ENCODE data around the gene ABCB11.

The ABCB11 gene

DNA sequence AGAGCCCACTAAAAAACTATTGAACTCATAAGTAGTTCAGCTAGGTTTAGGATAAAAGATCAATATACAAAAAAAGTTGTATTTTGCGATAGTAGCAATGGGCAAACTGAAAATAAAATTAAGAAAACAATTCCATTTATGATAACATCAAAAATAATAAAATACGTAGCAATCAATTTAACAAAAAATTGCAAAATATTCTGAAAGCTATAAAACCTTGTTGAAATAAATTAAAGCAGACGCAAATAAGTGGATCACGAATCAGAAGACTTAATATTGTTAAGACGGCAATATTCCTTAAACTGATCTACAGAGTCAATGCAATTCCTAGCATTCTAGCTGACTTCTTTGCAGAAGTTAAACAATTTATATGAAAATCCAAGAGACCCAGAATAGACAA is 24.5 kb downstream of the ABCB11 start:
- H3K27me3 ChIP-seq (ENCODE audit: control insufficient read depth, insufficient read depth, low read length), result no peaks in the 10 kb centered on the region
- no peak overlapping the region for H3K9ac ChIP-seq (ENCODE audit: low read length)
- H3K27ac ChIP-seq (ENCODE audit: low read depth, low read length), result no peak overlapping the region

DNA sequence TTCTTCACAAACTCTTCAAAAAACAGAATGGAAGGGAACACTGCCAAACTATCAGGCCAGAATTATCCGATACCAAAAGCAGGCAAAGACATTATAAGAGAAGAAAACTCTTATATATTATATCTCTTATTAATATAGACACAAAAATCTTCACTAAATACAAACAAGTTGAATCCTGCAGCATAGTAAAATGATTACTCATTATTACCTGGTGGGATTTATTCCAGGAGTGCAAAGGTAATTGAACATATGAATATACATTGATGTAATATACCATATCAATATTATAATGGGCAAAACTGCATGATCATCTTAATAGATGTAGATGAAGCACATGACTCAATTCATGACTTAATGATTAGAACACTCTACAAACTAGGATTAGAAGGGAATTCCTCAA is 25.1 kb downstream of the ABCB11 start:
- Histone ChIP-seq H3K36me3 (ENCODE audit: control insufficient read depth, insufficient read depth, low read length) (no peaks in the 10 kb centered on the region), H3K9ac (ENCODE audit: low read length) (no peak overlapping the region), H3K4me1 (ENCODE audit: control insufficient read depth, insufficient read depth, low read length) (peaks cover 9% of the 10 kb centered on the region), H3K9me3 (ENCODE audit: control insufficient read depth, insufficient read depth, low read depth, low read length) (0 out of 2 replicates have a peak, but pooled peaks cover 2% of the 10 kb centered on the region), H3K27me3 (ENCODE audit: control insufficient read depth, insufficient read depth, low read length) (no peaks in the 10 kb centered on the region), H3K27ac (ENCODE audit: low read depth, low read length) (no peak overlapping the region), H3K4me3 (ENCODE audit: low read depth, low read length) (no peak overlapping the region)

More for the DNA sequence above, 24.5 kb downstream of the ABCB11 start:
- H3K4me3 ChIP-seq (ENCODE audit: low read depth, low read length), result no peak overlapping the region
- H3K9me3 ChIP-seq (ENCODE audit: control insufficient read depth, insufficient read depth, low read depth, low read length), result 0 out of 2 replicates have a peak, but pooled peaks cover 2% of the 10 kb centered on the region
- peaks cover 9% of the 10 kb centered on the region for H3K4me1 ChIP-seq (ENCODE audit: control insufficient read depth, insufficient read depth, low read length)
- no peaks in the 10 kb centered on the region for H3K36me3 ChIP-seq (ENCODE audit: control insufficient read depth, insufficient read depth, low read length)

DNA sequence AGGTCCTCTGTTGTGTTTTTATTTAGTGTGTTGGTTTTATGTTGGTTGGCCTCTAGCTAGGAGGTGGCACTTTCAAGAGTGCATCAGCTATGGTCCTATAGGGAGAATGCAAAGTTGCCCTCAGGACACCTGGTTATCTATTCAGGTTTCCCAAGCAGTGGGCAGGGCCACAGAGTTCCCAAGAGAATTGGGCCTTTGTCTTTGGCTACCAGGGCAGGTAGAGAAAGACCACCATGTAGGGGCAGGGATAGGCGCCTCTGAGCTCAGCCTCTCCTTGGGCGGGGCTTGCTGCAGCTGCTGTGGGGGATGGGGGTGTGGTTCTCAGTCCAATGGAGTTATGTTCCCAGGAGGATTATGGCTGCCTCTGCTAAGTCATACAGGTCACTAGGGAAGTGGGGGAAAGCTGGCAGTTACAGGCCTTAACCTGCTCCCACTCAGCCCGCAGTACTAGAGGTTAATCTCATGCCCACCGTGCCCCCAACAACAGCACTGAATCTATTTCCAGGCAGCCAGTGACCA is 26.0 kb downstream of the ABCB11 start:
- no peaks in the 10 kb centered on the region for H3K36me3 ChIP-seq (ENCODE audit: control insufficient read depth, insufficient read depth, low read length)
- no peaks in the 10 kb centered on the region for H3K27me3 ChIP-seq (ENCODE audit: control insufficient read depth, insufficient read depth, low read length)
- 0 out of 2 replicates have a peak, but pooled peaks cover 2% of the 10 kb centered on the region for H3K9me3 ChIP-seq (ENCODE audit: control insufficient read depth, insufficient read depth, low read depth, low read length)
- no peak overlapping the region for H3K9ac ChIP-seq (ENCODE audit: low read length)
- H3K27ac ChIP-seq (ENCODE audit: low read depth, low read length), result no peak overlapping the region
- no peak overlapping the region for H3K4me3 ChIP-seq (ENCODE audit: low read depth, low read length)
- H3K4me1 ChIP-seq (ENCODE audit: control insufficient read depth, insufficient read depth, low read length), result peaks cover 9% of the 10 kb centered on the region; the same call in 1 of the 2 replicates

DNA sequence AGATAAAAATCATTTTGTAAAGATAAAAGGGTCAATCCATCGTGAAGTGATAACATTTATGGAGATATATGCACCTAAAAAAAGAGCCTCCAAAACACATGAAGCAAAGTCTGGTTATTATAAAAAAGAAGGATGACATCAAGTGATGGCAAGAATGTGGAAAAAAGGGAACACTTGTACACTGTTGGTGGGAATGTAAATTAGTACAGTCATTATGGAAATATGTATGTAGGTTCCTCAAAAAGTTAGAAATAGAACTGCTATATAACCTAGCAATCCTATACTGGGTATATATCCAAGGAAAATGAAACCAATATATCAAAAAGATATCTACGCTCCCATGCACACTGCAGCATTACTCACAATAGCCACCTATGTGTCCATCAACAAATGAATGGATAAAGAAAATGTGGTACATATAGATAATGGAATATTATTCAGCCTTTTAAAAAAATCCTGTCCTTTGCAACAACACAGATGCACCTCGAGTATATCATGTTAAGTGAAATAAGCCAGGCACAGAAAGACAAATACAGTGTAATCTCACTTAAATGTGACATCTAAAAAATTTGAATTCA is 28.9 kb downstream of the ABCB11 start:
- Histone ChIP-seq H3K9me3 (ENCODE audit: control insufficient read depth, insufficient read depth, low read depth, low read length) (0 out of 2 replicates have a peak, but pooled peaks cover 2% of the 10 kb centered on the region), H3K36me3 (ENCODE audit: control insufficient read depth, insufficient read depth, low read length) (no peaks in the 10 kb centered on the region), H3K27ac (ENCODE audit: low read depth, low read length) (no peak overlapping the region), H3K4me3 (ENCODE audit: low read depth, low read length) (no peak overlapping the region), H3K9ac (ENCODE audit: low read length) (no peak overlapping the region), H3K4me1 (ENCODE audit: control insufficient read depth, insufficient read depth, low read length) (peaks cover 9% of the 10 kb centered on the region; the same call in 1 of the 2 replicates), H3K27me3 (ENCODE audit: control insufficient read depth, insufficient read depth, low read length) (no peaks in the 10 kb centered on the region)

DNA sequence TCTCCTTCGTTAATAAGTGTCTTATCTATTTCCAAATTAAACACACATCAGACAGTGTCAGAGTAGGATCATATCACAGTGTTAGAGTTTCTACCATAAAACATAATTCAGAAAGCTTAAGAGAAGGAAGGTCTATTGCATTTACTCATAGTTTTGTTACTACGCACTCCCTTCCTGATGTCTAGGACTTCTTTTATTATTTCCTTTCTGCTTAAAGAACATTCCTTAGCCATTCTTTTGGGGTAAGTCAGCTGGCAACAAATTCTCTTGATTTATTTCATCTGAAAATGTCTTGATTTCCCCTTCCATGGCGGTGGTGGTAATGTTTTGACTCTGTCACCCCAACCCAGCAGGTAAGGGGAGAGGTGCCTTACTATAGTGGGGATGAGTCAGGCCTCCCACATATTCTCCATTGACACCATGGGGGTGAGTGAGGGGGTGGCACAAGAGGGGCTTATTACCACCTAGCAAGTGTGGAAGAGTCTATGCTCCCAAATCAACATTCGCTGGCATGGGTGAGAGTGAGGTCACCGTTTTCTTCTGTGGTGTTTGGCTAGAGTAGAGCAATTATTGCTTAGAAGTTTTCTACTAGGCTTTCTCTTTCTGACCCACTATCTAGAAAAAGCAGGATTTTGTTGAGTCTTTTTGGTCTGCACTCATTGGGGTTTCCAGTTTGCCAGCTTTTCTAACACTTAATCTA is 29.9 kb downstream of the ABCB11 start:
- Histone ChIP-seq H3K4me3 (ENCODE audit: low read depth, low read length) (no peak overlapping the region), H3K27ac (ENCODE audit: low read depth, low read length) (no peak overlapping the region), H3K36me3 (ENCODE audit: control insufficient read depth, insufficient read depth, low read length) (no peaks in the 10 kb centered on the region), H3K4me1 (ENCODE audit: control insufficient read depth, insufficient read depth, low read length) (peaks cover 9% of the 10 kb centered on the region), H3K27me3 (ENCODE audit: control insufficient read depth, insufficient read depth, low read length) (no peaks in the 10 kb centered on the region), H3K9ac (ENCODE audit: low read length) (no peak overlapping the region), H3K9me3 (ENCODE audit: control insufficient read depth, insufficient read depth, low read depth, low read length) (0 out of 2 replicates have a peak, but pooled peaks cover 2% of the 10 kb centered on the region)

DNA sequence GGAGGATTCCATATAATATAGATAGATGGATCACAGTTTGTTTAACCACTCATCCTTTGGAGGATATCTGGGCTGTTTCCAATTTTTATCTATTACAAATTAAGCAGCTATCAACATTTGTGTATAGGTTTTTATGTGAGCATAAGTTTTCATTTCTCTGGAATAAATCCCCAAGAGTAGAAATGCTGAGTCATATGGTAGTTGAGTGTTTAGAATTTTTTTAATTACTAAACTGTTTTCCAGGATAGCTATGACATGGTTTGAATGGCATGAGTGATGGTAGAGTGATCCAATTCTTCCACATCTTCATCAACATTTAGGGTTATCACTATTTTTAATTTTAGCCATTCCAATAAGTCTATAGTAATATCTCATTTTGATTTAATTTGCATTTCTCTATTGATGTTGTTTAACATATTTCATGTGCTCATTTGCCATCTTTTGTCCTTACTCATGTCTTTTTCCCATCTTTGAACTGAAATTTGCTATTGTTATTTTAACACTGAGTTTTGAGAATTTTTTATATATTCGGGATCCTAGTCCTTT is 31.4 kb downstream of the ABCB11 start:
- H3K4me1 ChIP-seq (ENCODE audit: control insufficient read depth, insufficient read depth, low read length), result peaks cover 2% of the 10 kb centered on the region
- H3K9me3 ChIP-seq (ENCODE audit: control insufficient read depth, insufficient read depth, low read depth, low read length), result 0 out of 2 replicates have a peak, but pooled peaks cover 2% of the 10 kb centered on the region
- H3K36me3 ChIP-seq (ENCODE audit: control insufficient read depth, insufficient read depth, low read length), result no peaks in the 10 kb centered on the region
- H3K27ac ChIP-seq (ENCODE audit: low read depth, low read length), result no peak overlapping the region
- no peaks in the 10 kb centered on the region for H3K27me3 ChIP-seq (ENCODE audit: control insufficient read depth, insufficient read depth, low read length)
- no peak overlapping the region for H3K9ac ChIP-seq (ENCODE audit: low read length)
- no peak overlapping the region for H3K4me3 ChIP-seq (ENCODE audit: low read depth, low read length)

DNA sequence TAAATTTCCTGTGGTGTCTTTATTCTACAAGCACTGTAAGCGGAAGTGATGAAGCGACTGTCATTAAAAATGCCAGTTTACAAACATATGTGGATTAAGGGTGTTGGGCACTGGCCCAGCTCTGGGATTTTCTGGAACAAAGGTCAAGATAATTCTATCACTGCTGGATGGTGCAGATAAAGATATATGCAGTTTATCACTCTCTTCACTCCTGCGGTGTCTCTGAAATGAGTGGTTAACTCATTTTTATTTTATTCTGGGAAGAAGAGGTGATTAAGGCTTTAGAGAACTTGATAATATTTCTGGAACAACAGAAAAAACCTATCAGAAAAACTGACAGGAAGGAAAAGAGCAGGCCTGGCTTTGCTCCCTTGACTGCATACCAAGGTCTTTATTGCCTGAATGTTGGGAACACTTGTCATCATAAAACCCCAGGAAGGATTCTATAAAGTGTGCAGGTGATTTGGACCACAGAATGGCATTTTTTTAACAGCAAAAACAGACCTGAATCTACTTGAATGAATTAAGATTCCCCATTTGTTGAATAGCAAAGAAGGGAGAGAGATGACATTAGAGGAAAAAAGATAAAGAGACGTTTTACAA is 32.4 kb downstream of the ABCB11 start:
- no peak overlapping the region for H3K27ac ChIP-seq (ENCODE audit: low read depth, low read length)
- no peak overlapping the region for H3K9ac ChIP-seq (ENCODE audit: low read length)
- no peaks in the 10 kb centered on the region for H3K27me3 ChIP-seq (ENCODE audit: control insufficient read depth, insufficient read depth, low read length)
- H3K36me3 ChIP-seq (ENCODE audit: control insufficient read depth, insufficient read depth, low read length), result no peaks in the 10 kb centered on the region
- H3K4me1 ChIP-seq (ENCODE audit: control insufficient read depth, insufficient read depth, low read length), result no peaks in the 10 kb centered on the region; the same call in 1 of the 2 replicates
- H3K9me3 ChIP-seq (ENCODE audit: control insufficient read depth, insufficient read depth, low read depth, low read length), result 0 out of 2 replicates have a peak, but pooled peaks cover 2% of the 10 kb centered on the region
- no peak overlapping the region for H3K4me3 ChIP-seq (ENCODE audit: low read depth, low read length)

DNA sequence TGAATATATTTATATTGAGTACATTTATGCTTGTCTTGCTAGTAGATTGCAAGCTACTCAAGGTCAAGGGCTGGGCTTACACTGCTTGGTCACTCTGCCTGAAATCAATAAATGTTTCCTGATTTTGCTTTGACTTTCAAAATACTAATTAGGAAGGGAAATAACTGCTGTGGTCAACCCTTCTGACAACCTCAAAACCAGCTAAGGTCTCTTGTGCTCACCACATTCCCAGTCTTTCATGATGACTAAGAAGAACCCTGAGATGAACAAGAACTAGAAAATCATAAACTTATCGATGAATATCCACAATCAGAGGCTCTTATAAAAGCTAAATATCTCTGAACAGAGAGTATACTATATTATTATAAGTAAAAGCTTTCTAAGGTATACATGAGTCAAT is 33.3 kb downstream of the ABCB11 start:
- H3K4me3 ChIP-seq (ENCODE audit: low read depth, low read length), result no peak overlapping the region
- H3K9me3 ChIP-seq (ENCODE audit: control insufficient read depth, insufficient read depth, low read depth, low read length), result 0 out of 2 replicates have a peak, but pooled peaks cover 2% of the 10 kb centered on the region
- no peaks in the 10 kb centered on the region; the same call in 1 of the 2 replicates for H3K4me1 ChIP-seq (ENCODE audit: control insufficient read depth, insufficient read depth, low read length)
- H3K9ac ChIP-seq (ENCODE audit: low read length), result no peak overlapping the region
- no peaks in the 10 kb centered on the region for H3K27me3 ChIP-seq (ENCODE audit: control insufficient read depth, insufficient read depth, low read length)
- no peak overlapping the region for H3K27ac ChIP-seq (ENCODE audit: low read depth, low read length)
- no peaks in the 10 kb centered on the region for H3K36me3 ChIP-seq (ENCODE audit: control insufficient read depth, insufficient read depth, low read length)

DNA sequence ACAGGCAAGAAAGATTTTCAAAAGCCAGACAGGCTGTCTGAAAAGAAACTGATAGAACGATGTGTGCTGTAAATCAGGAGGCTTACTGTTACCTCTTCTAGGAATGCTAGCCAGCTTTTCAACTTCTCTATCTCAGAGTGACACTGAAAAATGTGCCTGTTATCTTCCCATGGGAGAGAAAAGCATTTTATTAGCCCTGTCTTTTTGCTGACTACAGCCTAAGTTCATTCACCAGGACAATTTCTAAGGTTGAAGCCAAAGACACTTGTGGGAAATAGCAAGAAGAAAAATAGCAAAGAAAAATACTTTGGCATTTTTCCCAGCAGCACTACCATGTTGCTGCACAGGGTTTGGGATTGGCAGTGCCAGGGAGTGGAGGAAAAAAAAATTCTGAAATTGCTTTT is 34.0 kb downstream of the ABCB11 start:
- no peak overlapping the region for H3K9ac ChIP-seq (ENCODE audit: low read length)
- H3K9me3 ChIP-seq (ENCODE audit: control insufficient read depth, insufficient read depth, low read depth, low read length), result no peaks in the 10 kb centered on the region
- no peaks in the 10 kb centered on the region for H3K36me3 ChIP-seq (ENCODE audit: control insufficient read depth, insufficient read depth, low read length)
- H3K27me3 ChIP-seq (ENCODE audit: control insufficient read depth, insufficient read depth, low read length), result no peaks in the 10 kb centered on the region
- H3K4me1 ChIP-seq (ENCODE audit: control insufficient read depth, insufficient read depth, low read length), result no peaks in the 10 kb centered on the region; the same call in 1 of the 2 replicates
- H3K27ac ChIP-seq (ENCODE audit: low read depth, low read length), result no peak overlapping the region
- H3K4me3 ChIP-seq (ENCODE audit: low read depth, low read length), result no peak overlapping the region

DNA sequence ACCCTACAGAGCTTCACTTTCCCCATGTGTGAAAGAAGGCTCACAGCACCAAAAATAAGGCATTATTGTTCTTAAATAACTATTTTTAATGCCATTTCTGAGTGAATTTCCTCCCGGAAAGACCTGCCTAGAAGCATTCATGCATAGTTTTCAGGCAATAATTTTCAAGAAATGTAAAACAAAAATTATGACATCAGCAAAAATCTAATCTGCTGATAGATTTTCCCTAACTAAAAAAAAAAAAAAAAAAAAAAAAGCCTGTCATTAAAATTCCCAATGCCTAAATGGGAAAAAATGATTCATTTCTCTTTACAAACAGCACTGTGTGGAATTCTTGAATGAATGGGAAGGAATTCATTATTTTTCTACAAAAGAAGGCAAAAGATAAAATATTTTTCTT is 35.4 kb downstream of the ABCB11 start:
- Histone ChIP-seq H3K36me3 (ENCODE audit: control insufficient read depth, insufficient read depth, low read length) (no peaks in the 10 kb centered on the region), H3K9ac (ENCODE audit: low read length) (no peak overlapping the region), H3K9me3 (ENCODE audit: control insufficient read depth, insufficient read depth, low read depth, low read length) (no peaks in the 10 kb centered on the region), H3K4me3 (ENCODE audit: low read depth, low read length) (no peak overlapping the region), H3K27ac (ENCODE audit: low read depth, low read length) (no peak overlapping the region), H3K27me3 (ENCODE audit: control insufficient read depth, insufficient read depth, low read length) (no peaks in the 10 kb centered on the region), H3K4me1 (ENCODE audit: control insufficient read depth, insufficient read depth, low read length) (no peaks in the 10 kb centered on the region; the same call in 1 of the 2 replicates)

Measured in HUES6 (cell line).